Heart right ventricle (tissue), 16 donors: ENCODE measurements around the gene TAF1C. TPM values are rescaled to one million over a fixed set of nuclear protein-coding genes. Genes with fewer than 3 reads are reported as not detected.

ENCODE experiments used
- ATAC-seq, 8 donors: fragments of 200-7000 bp; cut with Tn5 transposase; one replicate each; pipeline ENCODE4 v1.9.1; 2020; ENCODE audit warnings: mild to moderate bottlenecking in 8 of 8, moderate library complexity in 8 of 8, moderate number of reproducible peaks in 1 of 8
- DNase-seq, 2 donors: peaks; one replicate each; pipeline ENCODE4 v3.0.0-alpha.2; 2020
- H3K27ac ChIP-seq, 10 donors: fragments of 200-600 bp; sonication (generic) in 2 of 10; one replicate each; pipeline versions ENCODE4 v1.5.0 to v1.8.0; 2020 to 2022; ENCODE audit warnings: mild to moderate bottlenecking in 3 of 10
- H3K27me3 ChIP-seq, 7 donors: fragments of 200-600 bp; one replicate each; pipeline ENCODE4 v1.8.0; 2021 to 2022; ENCODE audit warnings: mild to moderate bottlenecking in 2 of 7
- H3K36me3 ChIP-seq, 9 donors: fragments of 200-600 bp; sonication (generic) in 1 of 9; one replicate each; pipeline versions ENCODE4 v1.5.0 to v1.8.0; 2020 to 2022; ENCODE audit warnings: mild to moderate bottlenecking in 2 of 9
- H3K4me1 ChIP-seq, 9 donors: fragments of 200-600 bp; sonication (generic) in 1 of 9; one replicate each; pipeline versions ENCODE4 v1.5.0 to v1.8.0; 2020 to 2022; ENCODE audit warnings: mild to moderate bottlenecking in 4 of 9
- H3K4me3 ChIP-seq, 10 donors: fragments of 200-600 bp; sonication (generic) in 2 of 10; one replicate each; pipeline versions ENCODE4 v1.5.0 to v1.8.0; 2020 to 2022; ENCODE audit warnings: mild to moderate bottlenecking in 7 of 10, moderate library complexity in 2 of 10
- H3K9me3 ChIP-seq, 11 donors: fragments of 200-600 bp in 10 of 11; sonication (generic) in 2 of 11; one replicate each; pipeline versions ENCODE4 v1.5.0 to v1.8.0; 2013 to 2022; ENCODE audit warnings: mild to moderate bottlenecking in 2 of 11, control low read depth in 1 of 11, moderate library complexity in 1 of 11
- WGBS, 2 donors: extraction: QIAGEN DNeasy Blood & Tissue Kit; methylation state at CpG; one replicate each; pipeline ENCODE4 v1.1.7; 2013; ENCODE audit warnings: inconsistent platforms in 1 of 2; 5-methylcytosine and 5-hydroxymethylcytosine counted together
- intact Hi-C, 10 donors: fragments of 100-400 bp; cut with DNase I; formaldehyde crosslinking; loops; one replicate each; pipeline versions ENCODE4 v1.11.1 to v1.14.2; 2022
- polyA plus RNA-seq, 2 donors: library from polyadenylated mRNA; stranded (reverse); fragments of 200-250 nt; gene quantifications; one replicate each; pipeline ENCODE4 v1.2.3, GENCODE V29; 2013
- total RNA-seq, 10 donors: library from RNA; stranded (reverse); fragmentation: NEBNext Ultra II Directional in 3 of 10; extraction: Animal tissue kit (Norgen Biotek cat#: 25700) in 3 of 10; gene quantifications; one replicate each; pipeline versions ENCODE4 v1.2.1 to v1.2.4, GENCODE V29; 2021 to 2023
- TF ChIP-seq, protein P1 (sequence below), 9 donors: fragments of 200-600 bp; sonication (generic) in 2 of 9; IDR thresholded peaks; one replicate each; pipeline versions ENCODE4 v1.5.0 to v1.8.0; 2021 to 2022; ENCODE audit warnings: antibody characterized with exemption in 9 of 9, mild to moderate bottlenecking in 5 of 9, moderate library complexity in 1 of 9
- donor health status: Arrhythmogenic right ventricular cardiomyopathy.
- donor health status: ischemic (EF 13 %, LVEDD 7.1; RV severe dilation, severe dysfunction).
- donor health status: healthy with polysubstance abuse.
- donor health status: DM: no; HTN: yes; CAD: no.
- donor health status: DM: no; HTN: no; CAD: no.
- donor health status: ischemic (EF 25% LVEDD 6.9; RV normal size, moderate dysfunction).
- donor health status: ischemic (EF 25% LVEDD 5.7; RV mildly dilated, moderate dysfunction).
- donor health status: healthy.
- donor health status: DM: yes; HTN: yes; CAD: no.
- donor health status: Ischemic cardiomyopathy.
- donor health status: ischemic (EF 35%, LVEDD 5.7; RV mildly dilated, moderate dysfunction).
- donor health status: nonischemic (EF 11% LVEDD 7.7; RV severe dilation, severe dysfunction).
- donor health status: DM: yes; HTN: yes; CAD: no.
- donor health status: PGD.
- donor health status: ischemic (EF 29% LVEDD 5.4; RV normal size, mild dysfunction).
- donor health status: nonischemic (EF 23%, LVEDD 6.1; RV moderate dilation, normal function).

TAF1C gene
- total and polyA plus RNA-seq, 12 donors = 14.2 to 76.7 (median 21.6) TPM

GRCh38 chr16:84196101-84196500 is 9.2 kb upstream of the TAF1C start:
- intact Hi-C loops = no loop called here
- Histone ChIP-seq H3K4me3 (no peak overlapping the region), H3K9me3 (no peaks in the 10 kb centered on the region), H3K27ac (no peak overlapping the region), H3K4me1 (peaks cover 0 to 19% (median 0%) of the 10 kb centered on the region in 9 donors), H3K36me3 (no peaks in the 10 kb centered on the region), H3K27me3 (peaks cover 0 to 33% (median 0%) of the 10 kb centered on the region in 7 donors)
- DNase-seq = no peak
- WGBS, 2 donors = 91 to 92% methylated on average over 16 of the region's 16 CpGs
- TF ChIP-seq, protein P1, sequence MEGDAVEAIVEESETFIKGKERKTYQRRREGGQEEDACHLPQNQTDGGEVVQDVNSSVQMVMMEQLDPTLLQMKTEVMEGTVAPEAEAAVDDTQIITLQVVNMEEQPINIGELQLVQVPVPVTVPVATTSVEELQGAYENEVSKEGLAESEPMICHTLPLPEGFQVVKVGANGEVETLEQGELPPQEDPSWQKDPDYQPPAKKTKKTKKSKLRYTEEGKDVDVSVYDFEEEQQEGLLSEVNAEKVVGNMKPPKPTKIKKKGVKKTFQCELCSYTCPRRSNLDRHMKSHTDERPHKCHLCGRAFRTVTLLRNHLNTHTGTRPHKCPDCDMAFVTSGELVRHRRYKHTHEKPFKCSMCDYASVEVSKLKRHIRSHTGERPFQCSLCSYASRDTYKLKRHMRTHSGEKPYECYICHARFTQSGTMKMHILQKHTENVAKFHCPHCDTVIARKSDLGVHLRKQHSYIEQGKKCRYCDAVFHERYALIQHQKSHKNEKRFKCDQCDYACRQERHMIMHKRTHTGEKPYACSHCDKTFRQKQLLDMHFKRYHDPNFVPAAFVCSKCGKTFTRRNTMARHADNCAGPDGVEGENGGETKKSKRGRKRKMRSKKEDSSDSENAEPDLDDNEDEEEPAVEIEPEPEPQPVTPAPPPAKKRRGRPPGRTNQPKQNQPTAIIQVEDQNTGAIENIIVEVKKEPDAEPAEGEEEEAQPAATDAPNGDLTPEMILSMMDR (IDR thresholded peaks at IDR 0.05) = no peak
- no peak for ATAC-seq

DNA sequence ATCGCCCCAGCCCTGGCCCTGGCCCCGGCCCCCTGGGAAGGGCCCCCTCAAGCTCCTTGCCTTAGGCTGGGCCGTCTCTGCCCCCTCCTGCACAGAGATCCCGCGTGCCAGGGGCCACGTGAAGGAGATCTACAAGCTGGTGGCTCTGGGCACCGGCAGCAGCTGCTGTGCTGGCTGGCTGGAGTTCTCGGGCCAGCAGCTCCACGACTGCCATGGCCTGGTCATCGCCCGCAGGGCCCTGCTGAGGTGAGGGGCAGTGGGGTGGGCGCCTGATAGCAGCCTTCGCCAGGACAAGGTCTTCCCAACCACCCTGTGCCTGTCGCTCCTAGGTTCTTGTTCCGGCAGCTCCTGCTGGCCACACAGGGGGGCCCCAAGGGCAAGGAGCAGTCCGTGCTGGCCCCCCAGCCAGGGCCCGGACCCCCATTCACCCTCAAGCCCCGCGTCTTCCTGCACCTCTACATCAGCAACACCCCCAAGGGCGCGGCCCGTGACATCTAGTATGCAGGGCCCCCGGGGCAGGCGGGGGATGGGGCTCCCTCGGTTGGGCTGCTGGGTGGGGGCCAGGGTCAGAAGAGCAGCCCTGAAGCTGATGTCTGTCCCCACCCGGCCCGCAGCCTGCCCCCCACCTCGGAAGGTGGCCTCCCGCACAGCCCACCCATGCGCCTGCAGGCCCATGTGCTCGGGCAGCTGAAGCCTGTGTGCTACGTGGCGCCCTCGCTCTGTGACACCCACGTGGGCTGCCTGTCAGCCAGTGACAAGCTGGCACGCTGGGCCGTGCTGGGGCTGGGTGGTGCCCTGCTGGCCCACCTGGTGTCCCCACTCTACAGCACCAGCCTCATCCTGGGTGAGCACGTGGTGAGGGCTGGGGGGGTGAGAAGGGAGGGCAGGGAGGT is 8.6 kb upstream of the TAF1C start:
- no peaks in the 10 kb centered on the region for H3K36me3 ChIP-seq
- TF ChIP-seq, protein P1 (IDR thresholded peaks at IDR 0.05) = no peak
- H3K9me3 ChIP-seq = no peaks in the 10 kb centered on the region
- peaks cover 0 to 33% (median 0%) of the 10 kb centered on the region in 7 donors for H3K27me3 ChIP-seq
- ATAC-seq (peak in 1 of 8 donors; percentile 25), DNase-seq (no peak)
- 83 to 89% methylated on average over 38 of the region's 38 CpGs for WGBS, 2 donors
- intact Hi-C loops = no loop called here
- H3K4me3 ChIP-seq = no peak overlapping the region
- H3K27ac ChIP-seq = no peak overlapping the region
- H3K4me1 ChIP-seq = peaks cover 0 to 19% (median 0%) of the 10 kb centered on the region in 9 donors

DNA sequence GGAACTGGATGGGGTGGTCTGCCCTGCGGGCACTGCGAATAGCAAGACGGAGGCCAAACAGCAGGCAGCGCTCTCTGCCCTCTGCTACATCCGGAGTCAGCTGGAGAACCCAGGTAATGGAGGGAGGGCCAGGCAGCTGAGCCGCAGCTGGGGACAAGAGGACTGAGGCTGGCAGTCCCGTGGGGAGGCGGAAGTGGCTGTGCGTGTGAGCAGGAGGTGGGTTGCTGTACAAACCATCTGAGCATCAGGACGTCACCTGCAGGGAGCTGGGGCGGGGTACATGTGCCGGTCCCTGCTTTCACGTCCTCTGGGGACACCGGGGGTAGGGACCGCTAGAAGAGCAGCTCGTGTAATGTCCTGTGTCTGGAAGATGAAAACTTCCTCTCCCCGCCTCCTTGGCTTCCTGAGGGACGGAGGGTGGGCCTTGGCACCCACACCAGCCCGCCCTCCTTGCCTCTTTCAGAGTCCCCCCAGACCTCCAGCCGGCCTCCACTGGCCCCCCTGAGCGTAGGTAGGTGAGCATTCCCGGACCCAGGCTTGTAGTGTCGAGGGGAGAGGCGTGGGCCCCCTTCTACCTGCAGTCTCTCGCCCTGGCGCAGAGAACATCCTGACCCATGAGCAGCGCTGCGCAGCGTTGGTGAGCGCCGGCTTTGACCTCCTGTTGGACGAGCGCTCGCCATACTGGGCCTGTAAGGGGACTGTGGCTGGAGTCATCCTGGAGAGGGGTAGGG is 7.8 kb upstream of the TAF1C start:
- TF ChIP-seq, protein P1 (IDR thresholded peaks at IDR 0.05) = no peak
- Histone ChIP-seq H3K4me1 (peaks cover 0 to 18% (median 0%) of the 10 kb centered on the region in 9 donors), H3K9me3 (no peaks in the 10 kb centered on the region), H3K4me3 (peak overlapping the region in 1 of 10 donors; percentile 1), H3K36me3 (no peaks in the 10 kb centered on the region), H3K27me3 (peaks cover 0 to 33% (median 0%) of the 10 kb centered on the region in 7 donors), H3K27ac (no peak overlapping the region)
- intact Hi-C loops = loop anchor here in 1 of 10 donors (5.0 kb wide), 1 partner anchor 107 kb away; no protein-coding TSS in a partner anchor
- peak in 2 of 8 donors; percentile 8 to 23 for ATAC-seq
- 55 to 65% methylated on average over 31 to 34 of the region's 34 CpGs for WGBS, 2 donors
- DNase-seq = no peak

- Histone ChIP-seq H3K4me1 (peaks cover 0 to 12% (median 0%) of the 10 kb centered on the region in 9 donors), H3K4me3 (no peak overlapping the region), H3K9me3 (no peaks in the 10 kb centered on the region), H3K36me3 (no peaks in the 10 kb centered on the region), H3K27ac (no peak overlapping the region), H3K27me3 (peaks cover 0 to 31% (median 0%) of the 10 kb centered on the region in 7 donors)
- 77 to 86% methylated on average over 11 of the region's 11 CpGs for WGBS, 2 donors
- TF ChIP-seq, protein P1 (IDR thresholded peaks at IDR 0.05) = no peak
- ATAC-seq = no peak
- intact Hi-C loops = loop anchor here in 1 of 10 donors (5.0 kb wide), 1 partner anchor 107 kb away; no protein-coding TSS in a partner anchor
- no peak for DNase-seq
These were observed 7.2 kb upstream of the TAF1C start for GRCh38 chr16:84194018-84194417.
